Naive thymus-derived CD4-positive, alpha-beta T cell (primary cell): ENCODE measurements around the gene ZNF341. TPM values are rescaled to one million over a fixed set of nuclear protein-coding genes. Genes with fewer than 3 reads are reported as not detected.

Source experiments
- ATAC-seq: fragments of 150-1000 bp; cut with Tn5 transposase; 2 replicates; pipeline ENCODE4 v1.10.0; 2021; ENCODE audit warnings: mild to moderate bottlenecking, moderate library complexity
- CTCF ChIA-PET: fragments of 350-600 bp; sonication (Branson Sonifier 250); formaldehyde crosslinking; loops from one replicate; lab custom pipeline; 2021; ENCODE audit warnings: antibody characterized with exemption; lab: Charles Lee
- POLR2A ChIA-PET: fragments of 350-600 bp; sonication (Branson Sonifier 250); formaldehyde crosslinking; loops from one replicate; lab custom pipeline; 2021; ENCODE audit warnings: antibody characterized with exemption, inconsistent platforms; lab: Charles Lee
- DNase-seq, 9 donors: peaks; one replicate each; pipeline versions ENCODE4 v3.0.0 to v3.0.0-alpha.2; 2020 to 2022; ENCODE audit warnings: mixed read lengths in 1 of 9
- H3K27ac ChIP-seq: one replicate; pipeline ENCODE4 v1.7.0; 2013; ENCODE audit warnings: mild to moderate bottlenecking, low read depth, low read length, moderate library complexity
- H3K27me3 ChIP-seq, 2 donors: one replicate each; pipeline ENCODE4 v1.7.0; 2013; ENCODE audit warnings: low read length in 2 of 2, mild to moderate bottlenecking in 2 of 2, moderate library complexity in 2 of 2; ENCODE audit not compliant: control insufficient read depth in 2 of 2, insufficient read depth in 2 of 2
- H3K36me3 ChIP-seq, 3 experiments: 1 replicate in 2 of 3; 2 replicates in 1 of 3; pipeline ENCODE4 v1.7.0; 2013; ENCODE audit warnings: low read length in 3 of 3, mild to moderate bottlenecking in 3 of 3, moderate library complexity in 1 of 3; ENCODE audit not compliant: insufficient read depth in 3 of 3, control insufficient read depth in 2 of 3
- H3K4me1 ChIP-seq, 2 donors: one replicate each; pipeline ENCODE4 v1.7.0; 2013; ENCODE audit warnings: low read length in 2 of 2, mild to moderate bottlenecking in 2 of 2, moderate library complexity in 1 of 2; ENCODE audit not compliant: control insufficient read depth in 2 of 2, insufficient read depth in 2 of 2
- H3K4me3 ChIP-seq: 2 replicates; pipeline ENCODE4 v1.7.0; 2013; ENCODE audit warnings: mild to moderate bottlenecking, low read length
- H3K9me3 ChIP-seq, 3 experiments: 1 replicate in 2 of 3; 2 replicates in 1 of 3; pipeline ENCODE4 v1.7.0; 2013; ENCODE audit warnings: low read length in 3 of 3; ENCODE audit not compliant: control insufficient read depth in 2 of 3
- H3K27ac Mint-ChIP-seq, 9 donors: one replicate each; pipeline ENCODE4 v1.8.0; 2020 to 2022; ENCODE audit warnings: mixed read lengths in 9 of 9, mild to moderate bottlenecking in 8 of 9, moderate library complexity in 5 of 9, inconsistent platforms in 2 of 9
- H3K27me3 Mint-ChIP-seq, 5 donors: one replicate each; pipeline ENCODE4 v1.8.0; 2021 to 2022; ENCODE audit warnings: mixed read lengths in 5 of 5, mild to moderate bottlenecking in 1 of 5
- H3K36me3 Mint-ChIP-seq, 5 donors: one replicate each; pipeline ENCODE4 v1.8.0; 2020 to 2022; ENCODE audit warnings: mixed read lengths in 5 of 5, mild to moderate bottlenecking in 3 of 5, inconsistent platforms in 1 of 5
- H3K4me1 Mint-ChIP-seq, 7 donors: one replicate each; pipeline ENCODE4 v1.8.0; 2020 to 2022; ENCODE audit warnings: mixed read lengths in 7 of 7, mild to moderate bottlenecking in 3 of 7, inconsistent platforms in 1 of 7
- H3K4me3 Mint-ChIP-seq, 10 donors: one replicate each; pipeline ENCODE4 v1.8.0; 2020 to 2022; ENCODE audit warnings: mild to moderate bottlenecking in 10 of 10, mixed read lengths in 10 of 10, moderate library complexity in 6 of 10, inconsistent platforms in 2 of 10
- H3K9me3 Mint-ChIP-seq, 11 donors: one replicate each; pipeline ENCODE4 v1.8.0; 2020 to 2022; ENCODE audit warnings: mixed read lengths in 11 of 11, mild to moderate bottlenecking in 4 of 11, inconsistent platforms in 1 of 11, moderate library complexity in 1 of 11
- intact Hi-C, 2 donors: fragments of 100-400 bp; cut with micrococcal nuclease; formaldehyde crosslinking; loops; one replicate each; pipeline ENCODE4 v1.15.1; 2023
- polyA plus RNA-seq, 2 donors: library from polyadenylated mRNA; unstranded; fragments of 300-500 nt; fragmentation: Illumina TruSeq; gene quantifications; one replicate each; pipeline ENCODE4 v1.2.3, GENCODE V29; 2021
- total RNA-seq, 6 experiments: library from RNA in 5 of 6; stranded (reverse) in 5 of 6; gene quantifications; 1 replicate in 5 of 6; 2 replicates in 1 of 6; pipeline ENCODE4 v1.2.3 and lab custom pipeline; 2021 to 2026

Gene ZNF341
- total and polyA plus RNA-seq, 7 experiments from 2014 or later = 1.5 to 6.1 (median 4.5) TPM

DNA sequence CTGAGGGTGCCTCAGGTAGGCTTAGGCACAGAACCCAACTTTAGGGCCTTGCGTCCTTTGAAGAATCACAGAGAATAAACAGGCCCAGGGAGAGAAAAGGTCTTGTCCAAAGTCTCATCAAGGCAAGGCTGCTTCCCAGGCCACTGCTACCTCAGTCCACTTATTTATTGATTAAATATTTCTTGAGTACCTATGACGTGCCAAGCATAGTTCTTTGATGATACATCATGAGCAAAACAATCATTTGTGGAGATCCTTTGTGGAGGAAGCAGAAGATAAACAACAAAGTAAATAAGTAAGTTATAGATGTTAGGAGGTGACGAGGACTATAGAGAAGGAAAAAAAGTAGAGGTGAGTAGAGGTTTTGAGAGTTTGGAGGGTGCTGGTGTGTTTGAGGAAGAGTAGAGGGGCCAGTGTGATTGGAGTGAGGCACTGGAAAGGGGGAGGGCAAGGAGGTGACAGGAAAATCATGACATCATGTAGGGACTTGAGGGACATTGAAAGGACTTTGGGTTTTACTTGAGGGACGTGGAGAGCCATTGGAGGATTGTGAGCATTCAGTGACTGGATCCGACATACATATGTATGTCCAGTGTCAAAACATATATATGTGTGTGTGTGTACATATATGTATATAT lies 65.2 kb downstream of the ZNF341 start:
- no peaks in the 10 kb centered on the region for H3K27me3 ChIP-seq
- ChIA-PET CTCF (no interaction called here), POLR2A (no interaction called here)

GRCh38 chr20:33798444-33798843 lies 66.6 kb downstream of the ZNF341 start:
- Mint-ChIP-seq H3K4me1 (peaks cover 0 to 3% (median 0%) of the 10 kb centered on the region in 7 donors), H3K4me3 (no peak overlapping the region), H3K36me3 (no peaks in the 10 kb centered on the region), H3K9me3 (no peaks in the 10 kb centered on the region), H3K27me3 (peaks cover 0 to 3% (median 0%) of the 10 kb centered on the region in 5 donors), H3K27ac (no peak overlapping the region)
- ChIA-PET CTCF (interaction anchor here (0.5 kb wide), 1 partner anchor 10 kb away, joined by 3 read pairs; no protein-coding TSS in a partner anchor), POLR2A (no interaction called here)
- Histone ChIP-seq H3K9me3 (no peaks in the 10 kb centered on the region), H3K27ac (no peak overlapping the region), H3K36me3 (no peaks in the 10 kb centered on the region), H3K4me1 (no peaks in the 10 kb centered on the region), H3K27me3 (no peaks in the 10 kb centered on the region), H3K4me3 (no peak overlapping the region)
- no peak for DNase-seq
- ATAC-seq = no peak
- intact Hi-C loops = no loop called here

More for the DNA sequence above, 65.2 kb downstream of the ZNF341 start:
- no peaks in the 10 kb centered on the region for H3K9me3 ChIP-seq
- H3K4me1 Mint-ChIP-seq = peaks cover 0 to 8% (median 0%) of the 10 kb centered on the region in 7 donors
- no peaks in the 10 kb centered on the region for H3K4me1 ChIP-seq
- no peak overlapping the region for H3K4me3 ChIP-seq
- no peaks in the 10 kb centered on the region for H3K36me3 Mint-ChIP-seq
- no peaks in the 10 kb centered on the region for H3K9me3 Mint-ChIP-seq
- no peak for ATAC-seq
- intact Hi-C loops = no loop called here
- H3K27ac Mint-ChIP-seq = no peak overlapping the region
- DNase-seq = no peak
- peaks cover 0 to under 1% (median 0%) of the 10 kb centered on the region in 3 experiments for H3K36me3 ChIP-seq
- H3K27ac ChIP-seq = no peak overlapping the region
- H3K27me3 Mint-ChIP-seq = peaks cover 0 to under 1% (median 0%) of the 10 kb centered on the region in 5 donors
- no peak overlapping the region for H3K4me3 Mint-ChIP-seq

DNA sequence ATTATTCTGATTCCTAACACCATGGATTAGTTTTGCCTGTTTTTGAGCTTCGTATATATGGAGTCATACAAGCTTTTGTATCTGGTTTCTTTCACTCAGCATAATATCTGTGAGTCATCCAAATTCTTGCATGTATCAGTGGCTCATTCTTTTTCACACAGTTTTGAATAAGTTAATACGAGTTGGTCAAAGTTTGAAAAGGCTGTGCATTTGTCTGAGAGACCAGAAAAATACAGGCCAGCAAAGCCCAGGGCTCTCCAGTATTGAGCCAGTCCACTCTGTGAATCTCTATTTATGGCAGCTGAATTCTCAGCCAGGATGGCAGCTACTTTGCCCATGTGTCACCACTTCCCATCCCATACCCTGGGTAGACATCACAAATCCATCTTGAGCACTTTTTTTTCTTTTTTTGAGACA lies 72.1 kb downstream of the ZNF341 start:
- no peak overlapping the region for H3K4me3 Mint-ChIP-seq
- CTCF ChIA-PET = no interaction called here
- H3K27ac Mint-ChIP-seq = no peak overlapping the region
- ATAC-seq (no peak), DNase-seq (no peak)
- intact Hi-C loops = no loop called here
- H3K27me3 Mint-ChIP-seq = peaks cover 0 to 19% (median 0%) of the 10 kb centered on the region in 5 donors
- H3K27ac ChIP-seq = no peak overlapping the region
- peaks cover 0 to 3% (median 0%) of the 10 kb centered on the region in 11 donors for H3K9me3 Mint-ChIP-seq
- H3K36me3 Mint-ChIP-seq = no peaks in the 10 kb centered on the region
- peaks cover 0 to 4% (median 0%) of the 10 kb centered on the region in 7 donors for H3K4me1 Mint-ChIP-seq
- H3K9me3 ChIP-seq = no peaks in the 10 kb centered on the region
- H3K4me3 ChIP-seq = no peak overlapping the region
- no peaks in the 10 kb centered on the region for H3K36me3 ChIP-seq
- no peaks in the 10 kb centered on the region for H3K4me1 ChIP-seq
- POLR2A ChIA-PET = no interaction called here
- no peaks in the 10 kb centered on the region for H3K27me3 ChIP-seq

- no peak overlapping the region for H3K27ac ChIP-seq
- Mint-ChIP-seq H3K27ac (no peak overlapping the region), H3K36me3 (peaks cover 0 to 12% (median 0%) of the 10 kb centered on the region in 5 donors), H3K4me1 (peaks cover 14 to 22% (median 18%) of the 10 kb centered on the region in 7 donors), H3K9me3 (peaks cover 0 to 3% (median 0%) of the 10 kb centered on the region in 11 donors), H3K4me3 (no peak overlapping the region), H3K27me3 (peaks cover 0 to 16% (median 0%) of the 10 kb centered on the region in 5 donors)
- no peaks in the 10 kb centered on the region for H3K9me3 ChIP-seq
- DNase-seq (no peak), ATAC-seq (no peak)
- ChIA-PET POLR2A (no interaction called here), CTCF (interaction anchor here (0.6 kb wide), 1 partner anchor 10 kb away, joined by 3 read pairs; no protein-coding TSS in a partner anchor)
- intact Hi-C loops = no loop called here
- peaks cover 0 to 7% (median 0%) of the 10 kb centered on the region in 3 experiments for H3K36me3 ChIP-seq
- H3K27me3 ChIP-seq = no peaks in the 10 kb centered on the region
- no peak overlapping the region for H3K4me3 ChIP-seq
- H3K4me1 ChIP-seq = peaks cover 12 to 16% of the 10 kb centered on the region in 2 donors
Measured at GRCh38 chr20:33808388-33808787, 76.6 kb downstream of the ZNF341 start.

DNA sequence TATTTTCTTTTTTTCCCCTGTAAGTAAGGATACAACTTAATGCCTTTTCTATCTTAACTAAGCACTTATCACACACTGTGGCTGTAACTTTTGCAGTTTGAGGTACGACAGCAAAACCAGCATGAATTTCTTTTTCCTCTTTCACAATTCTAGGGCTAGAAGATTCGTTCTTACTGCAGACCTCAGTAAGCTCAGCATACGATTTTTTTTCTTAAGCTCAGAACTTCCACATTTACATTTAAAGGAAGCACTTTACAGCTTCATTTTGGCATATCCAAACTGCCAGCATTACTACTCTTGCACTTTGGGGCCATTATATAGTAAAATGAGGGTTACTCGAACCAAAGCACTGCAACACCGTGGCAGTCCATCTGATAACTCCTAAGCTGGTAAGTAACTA lies 78.5 kb downstream of the ZNF341 start:
- CTCF ChIA-PET = interaction anchor here (0.8 to 2.4 kb wide), 4 partner anchors 10 to 105 kb away, joined by 3 to 6 read pairs (median 5); no protein-coding TSS in a partner anchor

GRCh38 chr20:33810885-33811775 lies 79.3 kb downstream of the ZNF341 start, which contains the start of gene CHMP4B:
Gene CHMP4B, plus strand, starts transcription at chr20:33811348. Its CDS starts 121 bp downstream, at chr20:33811469.
- H3K36me3 Mint-ChIP-seq = peaks cover 4 to 22% (median 9%) of the 10 kb centered on the region in 5 donors
- DNase-seq = peak; percentile 94 to 99 (median 98)
- peaks cover 22 to 23% of the 10 kb centered on the region in 2 donors for H3K4me1 ChIP-seq
- H3K36me3 ChIP-seq = peaks cover 0 to 12% (median 4%) of the 10 kb centered on the region in 3 experiments
- H3K27me3 Mint-ChIP-seq = peaks cover 0 to 5% (median 0%) of the 10 kb centered on the region in 5 donors
- no peaks in the 10 kb centered on the region for H3K9me3 Mint-ChIP-seq
- peaks cover 36 to 47% (median 42%) of the 10 kb centered on the region in 7 donors for H3K4me1 Mint-ChIP-seq
- H3K27ac ChIP-seq = peak within 1 kb of the TSS; percentile 95
- peak within 1 kb of the TSS; percentile 74 for H3K4me3 ChIP-seq
- CTCF ChIA-PET = interaction anchor here (0.6 to 2.4 kb wide), 5 partner anchors 9 to 104 kb away, joined by 4 to 6 read pairs (median 5); no protein-coding TSS in a partner anchor
- H3K27ac Mint-ChIP-seq = peak within 1 kb of the TSS; percentile 84 to 96 (median 91)
- H3K9me3 ChIP-seq = no peaks in the 10 kb centered on the region
- no peaks in the 10 kb centered on the region for H3K27me3 ChIP-seq
- intact Hi-C loops = loop anchor here (1.0 to 10.0 kb wide), 21 partner anchors 41 to 1644 kb away; partner anchors contain the start of genes EIF2S2 (in 2 of the 2), ITCH (in 2 of the 2), PXMP4 (in 2 of the 2) and RALY (in 2 of the 2)
- POLR2A ChIA-PET = interaction anchor here (0.5 to 2.4 kb wide), 18 partner anchors 9 to 410 kb away, joined by 3 to 20 read pairs (median 3); partner anchors contain the start of genes CDK5RAP1, EIF2S2, PXMP4 and RALY
- ATAC-seq = peak; percentile 98
- peak within 1 kb of the TSS; percentile 89 to 100 (median 95) for H3K4me3 Mint-ChIP-seq

More for the DNA sequence above, 78.5 kb downstream of the ZNF341 start:
- POLR2A ChIA-PET = interaction anchor here (1.0 to 2.4 kb wide), 5 partner anchors 77 to 409 kb away, joined by 3 to 20 read pairs (median 5); partner anchors contain the start of genes CDK5RAP1, EIF2S2 and RALY
- no peaks in the 10 kb centered on the region for H3K9me3 Mint-ChIP-seq
- peaks cover 22 to 23% of the 10 kb centered on the region in 2 donors for H3K4me1 ChIP-seq
- intact Hi-C loops = loop anchor here (2.0 to 10.0 kb wide), 9 partner anchors 42 to 1645 kb away; partner anchors contain the start of genes ACTL10 (in 1 of the 2), ASXL1 (in 1 of the 2), C20orf144 (in 1 of the 2) and CEP250 (in 1 of the 2)
- H3K9me3 ChIP-seq = no peaks in the 10 kb centered on the region
- peaks cover 3 to 20% (median 7%) of the 10 kb centered on the region in 5 donors for H3K36me3 Mint-ChIP-seq
- DNase-seq (no peak), ATAC-seq (no peak)
- H3K4me3 ChIP-seq = no peak overlapping the region
- H3K36me3 ChIP-seq = peaks cover 0 to 7% (median 0%) of the 10 kb centered on the region in 3 experiments
- peak overlapping the region in 1 of 9 donors; percentile 19 for H3K27ac Mint-ChIP-seq
- no peaks in the 10 kb centered on the region for H3K27me3 ChIP-seq
- H3K27me3 Mint-ChIP-seq = peaks cover 0 to 9% (median 0%) of the 10 kb centered on the region in 5 donors
- no peak overlapping the region for H3K27ac ChIP-seq
- H3K4me1 Mint-ChIP-seq = peaks cover 32 to 39% (median 35%) of the 10 kb centered on the region in 7 donors
- peak overlapping the region in 1 of 10 donors; percentile 9 for H3K4me3 Mint-ChIP-seq
